SK-N-SH (cell line): ENCODE data around the gene ARHGEF26.

Experiments
- EP300 ChIP-seq, 2 experiments: IDR thresholded peaks; 2 replicates each; pipeline versions ENCODE4 v1.4.0 to v1.6.1; 2012; ENCODE audit warnings: borderline replicate concordance in 1 of 2, low read depth in 1 of 2, low read length in 1 of 2
- GABPA ChIP-seq: IDR thresholded peaks from 2 replicates; pipeline ENCODE4 v1.4.0; 2012; ENCODE audit warnings: low read depth, mild to moderate bottlenecking
- JUND ChIP-seq: IDR thresholded peaks from 2 replicates; pipeline ENCODE4 v1.4.0; 2012
- POLR2AphosphoS5 ChIP-seq: IDR thresholded peaks from 2 replicates; pipeline ENCODE4 v1.6.1; 2012; ENCODE audit warnings: low read depth, low read length
- SMC3 ChIP-seq: IDR thresholded peaks from 2 replicates; pipeline ENCODE4 v1.6.1; 2012; ENCODE audit warnings: low read depth, low read length, improper control_type of control experiment
- TAF1 ChIP-seq: IDR thresholded peaks from 2 replicates; pipeline ENCODE4 v1.6.1; 2012; ENCODE audit warnings: low read depth, mild to moderate bottlenecking, low read length, moderate library complexity, borderline replicate concordance
- TCF12 ChIP-seq: IDR thresholded peaks from 2 replicates; pipeline ENCODE4 v1.4.0; 2012
- YY1 ChIP-seq: IDR thresholded peaks from 2 replicates; pipeline ENCODE4 v1.4.0; 2012; ENCODE audit warnings: low read depth, mild to moderate bottlenecking
- TF ChIP-seq, protein P1 (sequence below): fragments of 200-600 bp; sonication (generic); IDR thresholded peaks from 2 replicates; pipeline ENCODE4 v1.6.1; 2017; ENCODE audit warnings: antibody characterized with exemption, mild to moderate bottlenecking, moderate library complexity
- TF ChIP-seq, protein P2 (sequence below): fragments of 150-350 bp; IDR thresholded peaks from 2 replicates; pipeline ENCODE4 v1.6.1; 2017; ENCODE audit warnings: antibody characterized with exemption, low read length, low read depth, borderline replicate concordance
- TF ChIP-seq, protein P3 (sequence below): IDR thresholded peaks from 2 replicates; pipeline ENCODE4; 2012
- TF ChIP-seq, protein P4 (sequence below): IDR thresholded peaks from 2 replicates; pipeline ENCODE4 v1.6.1; 2012; ENCODE audit warnings: mild to moderate bottlenecking, low read depth, low read length, moderate library complexity

DNA sequence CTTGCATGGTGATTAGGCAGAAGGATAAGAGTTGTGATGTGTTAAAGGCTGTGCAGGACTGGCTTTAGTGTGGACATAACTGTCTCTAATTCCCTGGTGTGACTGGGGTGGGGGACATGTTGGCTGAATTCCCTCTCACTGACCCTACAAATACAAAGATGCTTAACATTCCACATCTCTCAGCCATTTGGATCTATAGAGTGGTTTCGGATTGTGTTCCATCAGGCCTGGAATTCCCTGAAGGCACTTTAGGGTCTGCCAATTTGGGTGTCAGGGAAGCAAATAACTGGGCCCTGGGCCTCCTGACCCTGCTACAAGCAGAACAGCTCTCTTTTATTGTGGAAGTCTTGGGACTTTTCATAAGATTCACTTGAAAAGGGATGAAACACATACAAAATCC is 56.2 kb downstream of the ARHGEF26 start:
- TF ChIP-seq, protein P1, sequence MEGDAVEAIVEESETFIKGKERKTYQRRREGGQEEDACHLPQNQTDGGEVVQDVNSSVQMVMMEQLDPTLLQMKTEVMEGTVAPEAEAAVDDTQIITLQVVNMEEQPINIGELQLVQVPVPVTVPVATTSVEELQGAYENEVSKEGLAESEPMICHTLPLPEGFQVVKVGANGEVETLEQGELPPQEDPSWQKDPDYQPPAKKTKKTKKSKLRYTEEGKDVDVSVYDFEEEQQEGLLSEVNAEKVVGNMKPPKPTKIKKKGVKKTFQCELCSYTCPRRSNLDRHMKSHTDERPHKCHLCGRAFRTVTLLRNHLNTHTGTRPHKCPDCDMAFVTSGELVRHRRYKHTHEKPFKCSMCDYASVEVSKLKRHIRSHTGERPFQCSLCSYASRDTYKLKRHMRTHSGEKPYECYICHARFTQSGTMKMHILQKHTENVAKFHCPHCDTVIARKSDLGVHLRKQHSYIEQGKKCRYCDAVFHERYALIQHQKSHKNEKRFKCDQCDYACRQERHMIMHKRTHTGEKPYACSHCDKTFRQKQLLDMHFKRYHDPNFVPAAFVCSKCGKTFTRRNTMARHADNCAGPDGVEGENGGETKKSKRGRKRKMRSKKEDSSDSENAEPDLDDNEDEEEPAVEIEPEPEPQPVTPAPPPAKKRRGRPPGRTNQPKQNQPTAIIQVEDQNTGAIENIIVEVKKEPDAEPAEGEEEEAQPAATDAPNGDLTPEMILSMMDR: no peak
- TF ChIP-seq EP300 (IDR thresholded peaks at IDR 0.05; ENCODE audit: borderline replicate concordance in 1 of 2, low read depth in 1 of 2, low read length in 1 of 2) (no peak), YY1 (no peak), TAF1 (no peak), JUND (no peak), TCF12 (no peak), POLR2AphosphoS5 (no peak), GABPA (no peak), SMC3 (no peak)
- TF ChIP-seq, protein P2, sequence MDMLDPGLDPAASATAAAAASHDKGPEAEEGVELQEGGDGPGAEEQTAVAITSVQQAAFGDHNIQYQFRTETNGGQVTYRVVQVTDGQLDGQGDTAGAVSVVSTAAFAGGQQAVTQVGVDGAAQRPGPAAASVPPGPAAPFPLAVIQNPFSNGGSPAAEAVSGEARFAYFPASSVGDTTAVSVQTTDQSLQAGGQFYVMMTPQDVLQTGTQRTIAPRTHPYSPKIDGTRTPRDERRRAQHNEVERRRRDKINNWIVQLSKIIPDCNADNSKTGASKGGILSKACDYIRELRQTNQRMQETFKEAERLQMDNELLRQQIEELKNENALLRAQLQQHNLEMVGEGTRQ: no peak
- TF ChIP-seq, protein P3, sequence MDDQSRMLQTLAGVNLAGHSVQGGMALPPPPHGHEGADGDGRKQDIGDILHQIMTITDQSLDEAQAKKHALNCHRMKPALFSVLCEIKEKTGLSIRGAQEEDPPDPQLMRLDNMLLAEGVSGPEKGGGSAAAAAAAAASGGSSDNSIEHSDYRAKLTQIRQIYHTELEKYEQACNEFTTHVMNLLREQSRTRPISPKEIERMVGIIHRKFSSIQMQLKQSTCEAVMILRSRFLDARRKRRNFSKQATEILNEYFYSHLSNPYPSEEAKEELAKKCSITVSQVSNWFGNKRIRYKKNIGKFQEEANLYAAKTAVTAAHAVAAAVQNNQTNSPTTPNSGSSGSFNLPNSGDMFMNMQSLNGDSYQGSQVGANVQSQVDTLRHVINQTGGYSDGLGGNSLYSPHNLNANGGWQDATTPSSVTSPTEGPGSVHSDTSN: no peak
- TF ChIP-seq, protein P4, sequence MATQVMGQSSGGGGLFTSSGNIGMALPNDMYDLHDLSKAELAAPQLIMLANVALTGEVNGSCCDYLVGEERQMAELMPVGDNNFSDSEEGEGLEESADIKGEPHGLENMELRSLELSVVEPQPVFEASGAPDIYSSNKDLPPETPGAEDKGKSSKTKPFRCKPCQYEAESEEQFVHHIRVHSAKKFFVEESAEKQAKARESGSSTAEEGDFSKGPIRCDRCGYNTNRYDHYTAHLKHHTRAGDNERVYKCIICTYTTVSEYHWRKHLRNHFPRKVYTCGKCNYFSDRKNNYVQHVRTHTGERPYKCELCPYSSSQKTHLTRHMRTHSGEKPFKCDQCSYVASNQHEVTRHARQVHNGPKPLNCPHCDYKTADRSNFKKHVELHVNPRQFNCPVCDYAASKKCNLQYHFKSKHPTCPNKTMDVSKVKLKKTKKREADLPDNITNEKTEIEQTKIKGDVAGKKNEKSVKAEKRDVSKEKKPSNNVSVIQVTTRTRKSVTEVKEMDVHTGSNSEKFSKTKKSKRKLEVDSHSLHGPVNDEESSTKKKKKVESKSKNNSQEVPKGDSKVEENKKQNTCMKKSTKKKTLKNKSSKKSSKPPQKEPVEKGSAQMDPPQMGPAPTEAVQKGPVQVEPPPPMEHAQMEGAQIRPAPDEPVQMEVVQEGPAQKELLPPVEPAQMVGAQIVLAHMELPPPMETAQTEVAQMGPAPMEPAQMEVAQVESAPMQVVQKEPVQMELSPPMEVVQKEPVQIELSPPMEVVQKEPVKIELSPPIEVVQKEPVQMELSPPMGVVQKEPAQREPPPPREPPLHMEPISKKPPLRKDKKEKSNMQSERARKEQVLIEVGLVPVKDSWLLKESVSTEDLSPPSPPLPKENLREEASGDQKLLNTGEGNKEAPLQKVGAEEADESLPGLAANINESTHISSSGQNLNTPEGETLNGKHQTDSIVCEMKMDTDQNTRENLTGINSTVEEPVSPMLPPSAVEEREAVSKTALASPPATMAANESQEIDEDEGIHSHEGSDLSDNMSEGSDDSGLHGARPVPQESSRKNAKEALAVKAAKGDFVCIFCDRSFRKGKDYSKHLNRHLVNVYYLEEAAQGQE: no peak
